ENCODE results near the gene TOX2.

TOX2 gene

DNA sequence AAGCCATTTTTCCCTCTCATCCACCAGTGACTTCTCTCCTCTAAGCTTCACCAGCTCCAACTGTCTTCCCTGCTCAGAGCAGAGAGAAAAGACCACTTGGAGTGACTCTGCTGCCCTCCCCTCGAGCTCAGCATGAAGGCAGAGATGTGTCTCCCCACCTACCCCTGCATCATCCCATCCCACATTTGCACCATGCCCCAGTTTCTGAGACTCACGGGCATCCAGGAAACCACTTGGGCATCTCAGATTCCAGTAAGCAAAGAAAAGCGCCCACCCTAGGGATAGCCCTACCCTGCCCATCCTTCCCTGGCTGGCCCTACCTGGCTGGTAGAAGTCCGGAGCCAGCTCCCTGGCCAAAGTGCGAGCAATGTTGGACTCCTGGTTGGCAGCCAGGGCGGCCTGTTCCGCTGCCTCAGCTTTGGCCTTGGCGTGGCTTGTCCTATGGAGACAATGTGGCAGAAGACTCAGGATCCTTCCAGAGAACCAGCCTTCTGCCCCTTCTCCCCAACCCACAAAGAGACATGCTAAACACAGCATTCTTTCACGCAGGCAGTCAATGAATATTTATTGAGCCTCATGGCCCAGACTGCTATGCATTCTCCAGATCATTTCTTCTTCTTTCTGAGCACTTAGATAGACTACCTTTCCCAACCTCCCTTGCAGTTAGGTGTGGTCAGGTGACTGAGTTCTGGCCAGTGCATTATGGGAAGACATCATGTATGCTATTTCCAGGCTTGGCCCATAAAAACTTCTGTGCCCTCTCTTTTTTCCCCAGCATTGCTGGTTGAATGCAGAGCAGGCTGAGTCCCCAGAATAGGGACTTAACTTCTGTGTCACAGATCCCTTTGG lies 203.8 kb downstream of the TOX2 start:
- ATAC-seq (ENCODE audit: low read depth) (no peak), DNase-seq (ENCODE audit: low spot score) (peak; percentile 75)
- Histone ChIP-seq H3K4me3 (ENCODE audit: severe bottlenecking) (no peak overlapping the region), H3K36me3 (ENCODE audit: low read depth) (no peaks in the 10 kb centered on the region), H3K4me1 (ENCODE audit: insufficient read depth, poor library complexity, severe bottlenecking) (no peaks in the 10 kb centered on the region), H3K9me3 (ENCODE audit: severe bottlenecking) (no peaks in the 10 kb centered on the region), H3K27me3 (ENCODE audit: insufficient read depth, poor library complexity, severe bottlenecking) (no peaks in the 10 kb centered on the region), H3K27ac (ENCODE audit: poor library complexity, severe bottlenecking) (no peak overlapping the region)
- TF ChIP-seq CTCF (IDR thresholded peaks at IDR 0.05; ENCODE audit: poor library complexity, severe bottlenecking), result no peak
